RWPE1 (cell line): ENCODE results near the gene LYRM1.

Source experiments
- CTCF ChIA-PET: fragments of 350-600 bp; sonication (Branson Sonifier 250); formaldehyde crosslinking; extraction: SDS; loops from one replicate; lab custom pipeline; 2021; lab: Yijun Ruan, JAX
- POLR2A ChIA-PET: fragments of 400-600 bp; formaldehyde crosslinking; extraction: SDS; loops from one replicate; lab custom pipeline; 2020; ENCODE audit warnings: antibody characterized with exemption; ENCODE audit not compliant: low non-redundant PET; lab: Yijun Ruan, JAX
- DNase-seq: peaks from one replicate; pipeline ENCODE4 v3.0.0; 2012; ENCODE audit warnings: low spot score
- H3K27ac ChIP-seq: fragments of 450-650 bp; 2 replicates; pipeline ENCODE4 v1.5.1; 2017
- CTCF ChIP-seq: fragments of 450-650 bp; conservative IDR thresholded peaks from 2 replicates; pipeline ENCODE4 v1.5.1; 2017; ENCODE audit warnings: low read depth, mild to moderate bottlenecking

LYRM1 gene

GRCh38 chr16:20900299-20901067 lies at the start of gene LYRM1, which contains the start of gene DCUN1D3:
Gene LYRM1, plus strand, starts transcription at chr16:20900771. Its CDS starts 14,785 bp downstream, at chr16:20915556.
Gene DCUN1D3, minus strand, starts transcription at chr16:20900358. Its CDS starts 37,820 bp downstream, at chr16:20862538.
- CTCF ChIA-PET = interaction anchor here (0.6 to 1.3 kb wide), 2 partner anchors 93 to 94 kb away, joined by 4 to 6 read pairs; partner anchors contain the start of genes ERI2 and REXO5
- no peak for TF ChIP-seq CTCF
- H3K27ac ChIP-seq = peak within 1 kb of the TSS; percentile 89
- DNase-seq = peak; percentile 97
- POLR2A ChIA-PET = interaction anchor here (0.7 to 1.3 kb wide), 3 partner anchors 35 to 62 kb away, joined by 3 read pairs; no protein-coding TSS in a partner anchor

DNA sequence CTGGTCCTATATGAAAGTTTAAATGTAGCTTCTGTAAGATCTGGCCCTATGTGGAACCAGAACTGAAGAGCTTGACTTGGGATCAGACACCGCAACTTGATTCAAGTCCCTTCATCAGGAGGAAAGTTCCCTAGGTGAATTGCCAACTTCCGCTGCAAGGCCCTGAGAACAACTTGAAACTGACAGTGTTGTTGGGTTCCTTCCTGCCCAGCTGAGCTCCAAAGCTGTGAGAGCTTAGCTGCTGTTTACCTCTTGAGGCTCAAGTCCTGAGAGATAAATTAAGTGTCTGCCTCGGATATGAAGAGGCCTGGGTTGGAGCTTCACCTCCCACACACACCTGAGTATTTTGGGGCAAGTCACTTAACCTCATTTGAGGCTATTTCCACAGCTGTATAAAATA lies 49.6 kb upstream of the LYRM1 start:
- TF ChIP-seq CTCF = no peak
- H3K27ac ChIP-seq = peak overlapping the region; percentile 89
- DNase-seq = no peak
- POLR2A ChIA-PET = no interaction called here
- CTCF ChIA-PET = interaction anchor here (0.6 to 1.6 kb wide), 6 partner anchors 13 to 251 kb away, joined by 3 to 7 read pairs (median 3); no protein-coding TSS in a partner anchor

- H3K27ac ChIP-seq = peak overlapping the region; percentile 89
- no peak for TF ChIP-seq CTCF
- peak; percentile 79 for DNase-seq
- ChIA-PET CTCF (interaction anchor here (1.4 kb wide), 1 partner anchor 247 kb away, joined by 3 read pairs; no protein-coding TSS in a partner anchor), POLR2A (interaction anchor here (1.0 kb wide), 1 partner anchor 49 kb away, joined by 3 read pairs; the partner anchor contains the start of genes DCUN1D3 and LYRM1)
Measured at GRCh38 chr16:20851601-20852000, 49.0 kb upstream of the LYRM1 start.

DNA sequence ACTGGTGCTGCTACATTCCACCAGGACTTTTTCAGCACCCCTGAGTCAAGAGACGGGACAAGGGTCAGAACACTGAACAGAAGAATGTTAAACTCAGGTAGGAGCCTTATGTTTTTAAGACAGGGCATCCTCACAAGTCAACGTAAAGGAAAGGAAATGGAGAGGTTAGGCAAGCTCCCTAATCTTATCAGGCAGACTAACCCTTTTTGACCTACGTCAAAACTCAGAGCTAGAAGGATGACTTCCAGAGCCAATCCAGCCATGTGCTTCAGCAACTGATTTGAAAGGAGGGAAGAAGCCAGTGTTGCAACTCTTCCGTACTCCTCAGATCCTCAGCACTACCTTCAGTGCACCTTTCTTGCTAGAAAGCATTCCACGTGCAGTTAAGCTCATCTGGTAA lies 47.4 kb upstream of the LYRM1 start:
- ChIA-PET CTCF (no interaction called here), POLR2A (no interaction called here)

GRCh38 chr16:20853981-20854620 lies 46.5 kb upstream of the LYRM1 start:
- no peak for TF ChIP-seq CTCF
- no peak for DNase-seq
- POLR2A ChIA-PET = no interaction called here
- CTCF ChIA-PET = no interaction called here
- H3K27ac ChIP-seq = no peak overlapping the region

More for the DNA sequence above, 47.4 kb upstream of the LYRM1 start:
- TF ChIP-seq CTCF = no peak
- DNase-seq = no peak
- no peak overlapping the region for H3K27ac ChIP-seq

GRCh38 chr16:20854963-20855362 lies 45.6 kb upstream of the LYRM1 start:
- no peak for TF ChIP-seq CTCF
- POLR2A ChIA-PET = no interaction called here
- CTCF ChIA-PET = no interaction called here
- H3K27ac ChIP-seq = no peak overlapping the region
- no peak for DNase-seq
